GM12875 (cell line): Measurements from ENCODE around the gene NFU1.
"Not testable (repeated sequence)": the region's sequence is repeated elsewhere in the genome, so short reads cannot be mapped to it uniquely, and the experiment has no call there.

Experiments used
- H3K4me3 ChIP-seq: one replicate; pipeline ENCODE4 v1.5.1; 2011; ENCODE audit warnings: low read depth, low read length, control low read depth
- TF ChIP-seq, protein P1 (sequence below): IDR thresholded peaks from 2 replicates; pipeline ENCODE4 v1.5.1; 2011; ENCODE audit warnings: low read depth, mild to moderate bottlenecking, control low read depth, inconsistent platforms, low read length, moderate library complexity, borderline replicate concordance; ENCODE audit not compliant: insufficient read depth

NFU1 gene

GRCh38 chr2:69434753-69435152 lies 2.5 kb downstream of the NFU1 start:
- TF ChIP-seq, protein P1, sequence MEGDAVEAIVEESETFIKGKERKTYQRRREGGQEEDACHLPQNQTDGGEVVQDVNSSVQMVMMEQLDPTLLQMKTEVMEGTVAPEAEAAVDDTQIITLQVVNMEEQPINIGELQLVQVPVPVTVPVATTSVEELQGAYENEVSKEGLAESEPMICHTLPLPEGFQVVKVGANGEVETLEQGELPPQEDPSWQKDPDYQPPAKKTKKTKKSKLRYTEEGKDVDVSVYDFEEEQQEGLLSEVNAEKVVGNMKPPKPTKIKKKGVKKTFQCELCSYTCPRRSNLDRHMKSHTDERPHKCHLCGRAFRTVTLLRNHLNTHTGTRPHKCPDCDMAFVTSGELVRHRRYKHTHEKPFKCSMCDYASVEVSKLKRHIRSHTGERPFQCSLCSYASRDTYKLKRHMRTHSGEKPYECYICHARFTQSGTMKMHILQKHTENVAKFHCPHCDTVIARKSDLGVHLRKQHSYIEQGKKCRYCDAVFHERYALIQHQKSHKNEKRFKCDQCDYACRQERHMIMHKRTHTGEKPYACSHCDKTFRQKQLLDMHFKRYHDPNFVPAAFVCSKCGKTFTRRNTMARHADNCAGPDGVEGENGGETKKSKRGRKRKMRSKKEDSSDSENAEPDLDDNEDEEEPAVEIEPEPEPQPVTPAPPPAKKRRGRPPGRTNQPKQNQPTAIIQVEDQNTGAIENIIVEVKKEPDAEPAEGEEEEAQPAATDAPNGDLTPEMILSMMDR = no peak
- no peak overlapping the region for H3K4me3 ChIP-seq

DNA sequence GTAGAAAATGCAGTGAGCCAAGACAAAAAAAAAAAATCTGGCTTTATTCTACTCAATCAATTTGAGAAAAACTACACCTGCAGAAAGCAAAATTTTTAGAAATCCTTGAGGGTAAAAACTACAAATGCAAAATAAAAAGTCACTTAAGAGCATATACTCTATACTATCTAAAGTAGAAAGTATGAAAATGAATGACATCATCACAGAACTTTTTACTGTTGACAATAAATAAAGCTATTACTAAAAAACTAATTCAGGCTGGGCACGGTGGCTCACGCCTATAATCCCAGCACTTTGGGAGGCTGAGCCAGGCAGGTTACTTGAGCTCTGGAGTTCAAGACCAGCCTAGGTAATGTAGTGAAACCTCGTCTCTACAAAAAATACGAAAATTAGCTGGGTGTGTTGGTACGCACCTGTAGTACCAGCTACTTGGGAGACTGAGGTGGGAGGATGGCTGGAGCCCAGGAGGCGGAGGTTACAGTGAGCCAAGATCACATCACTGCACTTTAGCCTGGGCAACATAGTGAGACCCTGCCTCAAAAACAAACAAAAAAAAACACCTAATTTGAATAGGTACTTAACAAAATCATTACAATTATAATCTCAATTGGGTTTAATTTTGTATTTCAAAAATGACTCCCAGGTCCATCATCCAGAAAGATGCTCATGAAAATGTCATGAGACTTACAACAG lies 7.6 kb downstream of the NFU1 start:
- no peak overlapping the region for H3K4me3 ChIP-seq
- TF ChIP-seq, protein P1 = no peak

DNA sequence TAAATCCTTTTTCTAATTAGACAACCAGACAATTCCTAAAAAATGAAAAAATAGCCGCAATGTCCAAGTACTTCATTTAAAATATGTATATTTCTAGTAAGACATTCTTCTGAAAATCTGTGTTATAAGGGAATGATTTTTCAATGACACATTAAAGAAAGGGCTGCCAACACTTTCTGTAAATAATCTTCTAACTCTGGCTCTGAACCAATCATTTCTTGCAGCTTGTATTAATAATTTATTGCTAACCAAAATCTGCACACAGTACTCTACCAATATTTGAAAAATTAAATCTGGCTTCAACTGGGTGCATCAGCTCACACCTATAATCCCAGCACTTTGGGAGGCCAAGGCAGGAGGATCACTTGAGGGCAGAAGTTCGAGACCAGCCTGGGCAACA lies 8.3 kb downstream of the NFU1 start:
- TF ChIP-seq, protein P1 = no peak
- no peak overlapping the region for H3K4me3 ChIP-seq

DNA sequence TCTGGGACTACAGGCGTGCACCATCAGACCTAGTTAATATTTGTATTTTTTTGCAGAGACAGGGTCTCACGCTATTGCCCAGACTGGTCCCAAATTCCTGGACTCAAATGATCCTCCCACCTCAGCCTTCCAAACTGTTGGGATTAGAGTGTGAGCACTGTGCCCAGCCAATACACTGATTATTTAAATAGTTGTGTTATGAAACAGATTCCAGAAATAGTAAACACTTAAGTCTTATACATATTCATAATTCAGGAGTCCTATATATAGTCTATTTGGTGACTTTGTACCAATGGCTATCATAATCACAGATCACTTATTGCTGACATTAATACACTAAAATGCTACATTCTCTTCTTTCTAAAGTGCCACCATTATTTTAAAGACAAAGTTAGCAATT lies 12.8 kb downstream of the NFU1 start:
- TF ChIP-seq, protein P1 = no peak

GRCh38 chr2:69422198-69422597 lies 15.0 kb downstream of the NFU1 start:
- TF ChIP-seq, protein P1 = no peak
- H3K4me3 ChIP-seq = no peak overlapping the region

More for the DNA sequence above, 12.8 kb downstream of the NFU1 start:
- H3K4me3 ChIP-seq = no peak overlapping the region

- H3K4me3 ChIP-seq = not testable (repeated sequence)
Measured at GRCh38 chr2:69419111-69419510, 18.1 kb downstream of the NFU1 start.

DNA sequence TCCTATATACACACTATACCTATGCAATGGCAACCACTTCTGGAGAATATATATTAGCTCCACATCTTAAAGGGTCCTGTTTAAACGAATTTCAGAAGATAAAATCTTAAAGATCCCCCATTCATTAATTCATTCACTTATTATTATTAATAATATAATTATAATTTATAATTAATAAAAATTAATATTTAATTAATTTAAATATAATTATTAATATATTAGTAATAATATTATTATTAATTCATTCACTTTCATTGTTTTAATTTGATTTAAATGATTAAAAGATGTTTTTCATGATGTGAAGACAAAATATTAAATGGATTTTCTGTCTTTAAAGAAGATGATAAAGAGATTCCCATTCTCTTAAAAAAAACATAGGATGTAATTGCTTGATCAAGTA lies 21.1 kb downstream of the NFU1 start:
- H3K4me3 ChIP-seq = no peak overlapping the region
- TF ChIP-seq, protein P1 = no peak
